ENCODE results near the gene TMEM9B.

- TF ChIP-seq CTCF (IDR thresholded peaks at IDR 0.05; ENCODE audit: poor library complexity, severe bottlenecking) (no peak), MXI1 (conservative IDR thresholded peaks at IDR 0.05; ENCODE audit: poor library complexity, severe bottlenecking) (no peak), RAD21 (conservative IDR thresholded peaks at IDR 0.05) (no peak), POLR2AphosphoS5 (IDR thresholded peaks at IDR 0.05) (no peak), EP300 (conservative IDR thresholded peaks at IDR 0.05; ENCODE audit: poor library complexity, severe bottlenecking) (no peak), EZH2 (IDR thresholded peaks at IDR 0.05; ENCODE audit: borderline replicate concordance, insufficient read depth, low read length, poor library complexity, severe bottlenecking) (no peak), SMC3 (conservative IDR thresholded peaks at IDR 0.05; ENCODE audit: poor library complexity) (no peak), TAF1 (IDR thresholded peaks at IDR 0.05; ENCODE audit: low read depth) (no peak)
These were observed 7.1 kb upstream of the TMEM9B start for GRCh38 chr11:8971196-8971923.
